Activated CD4-positive, alpha-beta T cell treated with anti-CD3 and anti-CD28 coated beads, Interleukin-10, Interleukin-2, amounts not matched to agents 100 ng/mL and 50 ng/mL, durations not matched to agents 16 hours and 8 hours (primary cell): ENCODE measurements around the gene CALU.

Experiments used
- DNase-seq: peaks from one replicate; pipeline ENCODE4 v3.0.0-alpha.2; 2020

CALU gene

GRCh38 chr7:128725531-128725930, 13.6 kb upstream of the CALU start:
- DNase-seq: no peak

GRCh38 chr7:128726059-128726736, 13.0 kb upstream of the CALU start:
- no peak for DNase-seq

GRCh38 chr7:128726737-128727072, 12.5 kb upstream of the CALU start:
- no peak for DNase-seq

DNA sequence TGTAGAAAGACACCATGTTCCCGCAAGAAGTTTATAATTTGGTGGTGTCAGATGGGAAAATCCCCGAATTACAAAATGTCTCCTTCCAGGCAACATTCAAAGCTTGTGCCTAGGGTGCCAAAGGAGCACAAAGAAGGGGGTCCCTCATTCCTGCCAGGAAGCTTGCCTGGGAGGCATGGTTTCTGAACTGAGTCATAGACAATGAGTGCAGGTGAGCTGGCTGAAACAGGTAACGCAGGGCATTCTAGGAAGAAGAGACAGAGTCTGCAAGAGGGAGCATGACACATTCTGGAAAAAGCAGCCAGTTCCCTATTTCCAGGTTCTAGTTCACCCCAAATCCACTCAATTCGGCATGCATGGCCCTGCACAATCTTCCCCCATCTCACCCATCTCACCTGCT, 11.9 kb upstream of the CALU start:
- DNase-seq: no peak

- no peak for DNase-seq
These were observed 10.6 kb upstream of the CALU start for GRCh38 chr7:128728598-128728997.

DNA sequence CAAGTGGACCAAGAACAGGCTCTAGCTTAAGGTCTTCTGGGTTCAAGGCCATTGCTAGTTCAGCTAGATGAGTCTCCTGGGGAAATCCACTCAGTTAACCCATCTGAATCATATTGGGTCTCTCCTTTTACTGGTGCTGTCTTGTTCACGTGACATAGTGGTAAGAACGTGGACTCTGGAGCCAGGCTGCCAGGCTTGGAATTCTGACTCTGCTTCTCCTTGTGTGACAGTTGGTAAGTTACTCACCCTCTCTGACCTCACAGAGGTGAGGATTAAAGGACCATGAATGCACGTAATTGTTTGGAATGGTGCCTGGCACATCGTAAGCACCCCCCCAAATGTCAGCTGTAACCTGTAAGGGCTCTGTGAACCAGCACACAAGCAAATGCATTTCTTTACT, 9.7 kb upstream of the CALU start:
- DNase-seq: no peak

DNA sequence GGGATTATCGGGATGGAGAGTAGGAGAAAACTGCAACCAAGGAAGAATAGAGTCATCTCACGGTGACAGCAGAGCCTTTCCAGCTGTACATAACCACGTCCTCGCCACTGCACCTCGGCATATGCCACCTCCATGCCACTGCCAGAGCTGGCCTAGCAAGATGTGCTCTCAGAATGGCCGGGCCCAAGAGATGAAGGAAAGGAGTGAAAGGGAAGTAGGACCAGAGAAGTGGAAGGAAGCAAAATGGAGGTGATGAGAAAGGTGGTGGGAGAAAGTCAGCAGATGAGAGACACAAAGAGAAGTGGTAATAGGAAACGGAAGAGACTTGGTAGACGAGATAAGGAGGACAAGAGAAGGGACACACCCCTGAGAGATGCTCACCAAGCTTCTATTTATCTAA, 8.0 kb upstream of the CALU start:
- no peak for DNase-seq

DNA sequence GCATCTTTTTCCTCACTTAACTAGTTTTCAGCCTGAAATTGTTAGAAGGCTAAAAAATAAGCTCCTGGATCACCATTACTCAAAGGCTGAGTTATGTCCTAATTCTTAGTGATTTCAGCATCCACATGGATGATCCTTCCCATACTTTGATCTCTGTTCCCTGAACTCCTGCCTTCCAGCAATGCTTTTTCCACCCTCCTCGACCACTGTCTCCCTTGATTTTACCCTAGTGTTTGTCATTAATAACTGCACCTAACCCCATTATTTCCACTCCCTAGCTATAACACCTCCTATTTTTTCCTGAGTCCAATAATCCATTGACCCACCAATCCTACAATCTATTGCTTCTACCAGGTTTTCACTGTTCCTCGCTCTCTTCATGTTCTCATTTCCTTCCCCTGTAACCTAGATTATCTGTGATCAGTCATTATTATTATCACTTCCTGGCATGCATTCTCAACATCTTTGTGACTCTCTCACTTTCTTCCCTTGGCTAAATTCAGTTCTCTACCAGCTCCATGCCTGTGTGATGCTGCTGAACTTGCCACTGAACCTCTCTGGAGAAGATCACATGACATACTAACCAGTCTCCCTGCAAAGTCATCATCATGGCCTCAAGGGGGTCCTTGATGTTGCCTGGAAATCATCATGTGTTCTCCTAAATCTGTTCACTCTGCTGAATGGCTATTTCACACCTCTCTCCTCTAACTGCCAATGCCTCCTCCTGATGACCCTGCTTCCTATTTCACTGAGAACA, 6.5 kb upstream of the CALU start:
- DNase-seq: no peak

DNA sequence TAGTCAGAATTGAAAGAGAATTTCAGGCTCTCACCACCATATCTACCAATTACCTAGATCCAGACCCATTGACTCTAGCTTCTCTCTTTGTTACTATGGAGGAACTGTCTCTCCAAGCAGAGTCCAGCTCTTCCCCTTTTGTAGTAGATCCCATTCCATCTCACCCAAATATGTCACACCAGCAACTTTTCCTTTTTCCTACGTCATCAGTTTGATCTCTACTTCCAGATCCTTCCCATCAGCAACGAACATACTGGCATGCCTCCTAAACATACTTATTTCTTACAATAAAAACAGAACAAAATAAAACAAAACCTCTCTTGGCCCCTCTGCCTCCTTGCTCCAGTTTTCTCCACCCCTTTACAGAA, 5.9 kb upstream of the CALU start:
- no peak for DNase-seq

DNA sequence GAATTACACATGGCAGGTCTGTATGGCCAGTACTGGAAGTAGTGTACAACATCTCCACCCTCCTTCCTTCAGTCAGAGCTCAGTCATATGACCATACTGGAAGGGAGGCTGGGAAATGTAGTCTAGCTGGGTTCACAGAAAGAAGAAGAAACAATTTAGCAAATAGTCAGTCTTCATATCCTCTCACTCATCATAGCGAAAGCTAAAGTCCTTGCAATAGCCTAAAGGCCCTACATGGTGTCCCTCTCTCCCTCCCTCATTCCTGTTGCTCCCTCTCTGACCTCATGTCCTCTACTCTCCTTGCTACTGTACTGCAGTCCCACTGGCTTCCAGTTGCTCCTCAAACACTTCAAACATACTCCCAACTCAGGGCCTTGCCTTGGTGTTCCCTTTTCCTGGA, 4.3 kb upstream of the CALU start:
- no peak for DNase-seq

DNA sequence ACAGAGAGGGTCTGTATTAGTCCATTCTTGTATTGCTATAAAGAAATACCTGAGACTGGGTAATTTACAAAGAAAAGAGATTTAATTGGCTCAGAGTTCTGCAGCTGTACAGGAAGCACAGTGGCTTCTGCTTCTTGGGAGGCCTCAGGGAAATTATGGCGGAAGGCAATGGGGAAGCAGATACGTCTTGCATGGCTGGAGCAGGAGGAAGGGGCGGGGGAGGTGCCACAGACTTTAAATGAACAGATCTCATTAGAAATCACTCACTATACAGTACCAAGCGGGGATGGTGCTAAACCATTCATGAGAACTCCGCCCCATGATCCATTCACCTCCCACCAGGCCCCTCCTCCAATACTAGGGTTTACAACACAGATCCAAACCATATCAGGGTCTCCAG, 3.7 kb upstream of the CALU start:
- DNase-seq: no peak

DNA sequence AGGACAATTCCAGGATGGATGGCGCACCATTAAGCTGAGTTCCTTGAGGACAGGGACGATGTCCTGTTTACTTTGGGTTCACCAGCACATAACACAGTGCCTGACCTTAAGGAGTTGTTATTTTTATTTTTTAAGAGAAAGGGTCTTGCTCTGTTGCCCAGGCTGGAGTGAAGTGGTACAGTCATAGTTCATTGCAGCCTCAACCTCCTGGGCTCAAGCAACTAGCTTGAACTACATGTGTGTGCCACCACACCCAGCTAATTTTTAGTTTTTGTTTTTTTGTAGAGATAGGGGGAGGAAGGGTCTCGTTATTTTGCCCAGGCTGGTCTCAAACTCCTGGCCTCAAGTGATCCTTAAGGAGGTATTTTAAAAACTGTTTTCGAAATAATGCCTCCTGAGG, 1.7 kb upstream of the CALU start:
- DNase-seq: no peak

- no peak for DNase-seq
These were observed 1.2 kb upstream of the CALU start for GRCh38 chr7:128737867-128738385.

- DNase-seq: no peak
These were observed 550 bp upstream of the CALU start for GRCh38 chr7:128738570-128739047.

DNA sequence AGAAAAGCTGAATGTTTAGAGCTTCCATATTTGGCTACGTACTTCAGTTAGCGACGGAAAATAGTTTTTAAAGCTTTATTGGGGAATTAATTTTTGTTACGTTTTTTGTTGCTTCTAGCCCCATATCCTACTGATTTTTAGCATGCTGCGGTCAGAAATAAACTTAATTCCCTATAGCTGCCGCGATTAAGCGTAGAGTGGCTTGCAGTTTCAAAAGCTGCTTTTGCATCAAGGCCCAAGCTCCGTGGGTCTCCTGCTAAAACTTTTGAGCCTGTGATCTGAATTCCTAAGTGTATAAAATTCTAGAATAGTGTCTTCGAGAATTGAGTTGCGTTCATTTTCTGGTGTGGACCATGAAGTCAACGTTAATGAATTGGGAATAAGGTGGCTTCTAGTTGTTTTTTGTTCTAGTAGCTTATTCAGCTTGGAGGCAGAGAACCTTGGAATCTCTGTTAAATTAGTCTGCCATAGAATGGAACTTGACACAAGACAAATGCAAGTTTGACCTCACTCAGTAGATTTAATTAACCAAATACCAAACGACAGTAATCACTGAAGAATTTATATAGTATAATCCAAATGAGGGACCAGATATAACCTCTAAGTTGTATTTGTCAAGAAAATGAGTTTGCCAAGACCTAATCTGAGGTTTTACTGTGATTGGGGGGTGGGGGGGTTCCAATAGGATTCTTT, 977 bp downstream of the CALU start:
- DNase-seq: no peak

- no peak for DNase-seq
These were observed 1.8 kb downstream of the CALU start for GRCh38 chr7:128740996-128741395.

GRCh38 chr7:128741491-128741890, 2.3 kb downstream of the CALU start:
- DNase-seq: no peak

- DNase-seq: no peak
These were observed 3.0 kb downstream of the CALU start for GRCh38 chr7:128742206-128742605.

- no peak for DNase-seq
These were observed 4.1 kb downstream of the CALU start for GRCh38 chr7:128743112-128743772.

- no peak for DNase-seq
These were observed 5.3 kb downstream of the CALU start for GRCh38 chr7:128744366-128744905.

- DNase-seq: no peak
These were observed 6.5 kb downstream of the CALU start for GRCh38 chr7:128745706-128746105.

DNA sequence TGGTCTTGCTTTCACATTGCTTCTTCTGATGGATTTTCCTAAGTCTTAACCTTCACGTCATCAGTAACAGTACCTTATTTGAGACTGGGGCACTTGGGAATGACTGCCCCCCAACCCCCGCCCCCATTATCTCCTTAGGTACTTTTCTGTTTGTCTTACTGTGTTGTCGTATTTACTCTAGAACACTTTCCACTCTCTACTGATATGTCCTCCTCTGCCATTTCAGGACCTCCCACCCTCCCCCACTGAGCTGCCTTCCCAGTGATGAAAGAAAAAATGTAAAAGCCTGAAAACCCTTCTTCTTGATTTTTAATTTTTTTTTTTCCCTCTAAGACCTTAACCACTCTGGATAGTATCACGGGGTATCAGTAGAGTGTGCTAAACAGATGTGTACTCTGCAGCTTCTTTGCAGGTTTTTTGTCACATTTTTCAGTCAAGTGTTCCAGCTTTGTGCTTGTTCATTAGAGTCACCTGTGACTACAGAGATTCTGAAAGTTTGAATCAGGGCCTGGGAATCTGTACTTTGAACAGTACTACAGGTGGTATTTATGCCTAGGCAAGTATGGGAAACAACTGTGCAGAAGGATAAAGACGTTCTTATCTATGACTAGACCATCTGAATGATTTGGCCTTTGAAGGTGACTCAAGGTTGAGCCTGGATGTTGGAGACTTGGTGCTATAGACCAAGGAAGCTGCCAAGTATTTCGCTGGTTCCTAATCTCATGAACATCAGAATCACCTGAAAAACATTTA, 8.3 kb downstream of the CALU start:
- DNase-seq: no peak
